Neural cell (in vitro differentiated cells): Measurements from ENCODE around the gene BNC2. TPM values are rescaled to one million over a fixed set of nuclear protein-coding genes. Genes with fewer than 3 reads are reported as not detected.

Experiments used
- H2AFZ ChIP-seq: fragments of 200-600, 300-800 bp; sonication (generic), shearing (Covaris generic); 2 replicates; pipeline ENCODE4 v1.6.0; 2014; ENCODE audit warnings: low read depth, mild to moderate bottlenecking, antibody characterized with exemption, low read length, moderate library complexity
- H3F3A ChIP-seq: fragments of 200-600 bp; shearing (Covaris generic); 2 replicates; pipeline ENCODE4 v1.6.1; 2016; ENCODE audit warnings: mild to moderate bottlenecking, moderate library complexity, mixed read lengths, antibody characterized with exemption, low read length; ENCODE audit not compliant: insufficient read depth, poor library complexity, severe bottlenecking
- H3K27ac ChIP-seq: fragments of 200-600, 300-800 bp; sonication (generic), shearing (Covaris generic); 2 replicates; pipeline ENCODE4 v1.5.1; 2014; ENCODE audit warnings: mild to moderate bottlenecking, low read length, moderate library complexity
- H3K27me3 ChIP-seq: fragments of 300-800, 200-600 bp; sonication (generic), shearing (Covaris generic); 2 replicates; pipeline ENCODE4 v1.6.0; 2014; ENCODE audit warnings: mild to moderate bottlenecking, low read depth, low read length, moderate library complexity; ENCODE audit not compliant: insufficient read depth
- H3K36me3 ChIP-seq: fragments of 300-800, 200-600 bp; sonication (generic), shearing (Covaris generic); 2 replicates; pipeline ENCODE4 v1.5.1; 2014; ENCODE audit warnings: mild to moderate bottlenecking, antibody characterized with exemption, low read length, moderate library complexity; ENCODE audit not compliant: insufficient read depth
- H3K4me2 ChIP-seq: fragments of 300-800, 200-600 bp; sonication (generic), shearing (Covaris generic); 2 replicates; pipeline ENCODE4 v1.6.0; 2014; ENCODE audit warnings: mild to moderate bottlenecking, low read length
- H3K4me3 ChIP-seq: fragments of 300-800, 200-600 bp; sonication (generic), shearing (Covaris generic); 2 replicates; pipeline ENCODE4 v1.5.1; 2014; ENCODE audit warnings: mild to moderate bottlenecking, low read length, moderate library complexity
- H3K79me2 ChIP-seq: fragments of 200-600 bp; shearing (Covaris generic); replicated peaks from 2 replicates; pipeline ENCODE4 v1.6.0; 2014; ENCODE audit warnings: mild to moderate bottlenecking, low read length, moderate library complexity; ENCODE audit not compliant: insufficient read depth
- H3K9ac ChIP-seq: fragments of 300-800, 200-600 bp; sonication (generic), shearing (Covaris generic); 2 replicates; pipeline ENCODE4 v1.6.1; 2016; ENCODE audit warnings: mild to moderate bottlenecking, low read length, mixed read lengths
- H3K9me2 ChIP-seq: fragments of 200-600 bp; shearing (Covaris generic); 2 replicates; pipeline ENCODE4 v1.6.1; 2016; ENCODE audit warnings: mild to moderate bottlenecking, low read length, mixed read lengths; ENCODE audit not compliant: insufficient read depth
- H3K9me3 ChIP-seq: fragments of 200-600, 300-800 bp; sonication (generic), shearing (Covaris generic); 2 replicates; pipeline ENCODE4 v1.6.1; 2016; ENCODE audit warnings: mild to moderate bottlenecking, mixed run types, low read length, moderate library complexity, mixed read lengths
- H4K20me1 ChIP-seq: fragments of 200-600 bp; shearing (Covaris generic); 2 replicates; pipeline ENCODE4 v1.6.1; 2016; ENCODE audit warnings: mild to moderate bottlenecking, mixed run types; ENCODE audit not compliant: insufficient read depth
- CTCF ChIP-seq: fragments of 450-650 bp; IDR thresholded peaks from 2 replicates; pipeline ENCODE4 v1.5.1; 2014; ENCODE audit warnings: antibody characterized with exemption, mild to moderate bottlenecking, moderate library complexity; ENCODE audit not compliant: poor library complexity, severe bottlenecking
- EP300 ChIP-seq: fragments of 450-650 bp; conservative IDR thresholded peaks from 2 replicates; pipeline ENCODE4 v1.6.1; 2014; ENCODE audit warnings: antibody characterized with exemption, mild to moderate bottlenecking, moderate library complexity; ENCODE audit not compliant: poor library complexity, severe bottlenecking
- EZH2 ChIP-seq: fragments of 200-600, 300-800 bp; shearing (Covaris generic), sonication (generic); IDR thresholded peaks from 2 replicates; pipeline ENCODE4 v1.6.1; 2014; ENCODE audit warnings: antibody characterized with exemption, low read length, borderline replicate concordance, mild to moderate bottlenecking; ENCODE audit not compliant: insufficient read depth, poor library complexity, severe bottlenecking
- MXI1 ChIP-seq: fragments of 450-650 bp; conservative IDR thresholded peaks from 2 replicates; pipeline ENCODE4 v1.6.1; 2014; ENCODE audit warnings: antibody characterized with exemption, mild to moderate bottlenecking; ENCODE audit not compliant: poor library complexity, severe bottlenecking
- POLR2AphosphoS5 ChIP-seq: IDR thresholded peaks from 2 replicates; pipeline ENCODE4 v1.6.1; 2012
- RAD21 ChIP-seq: fragments of 450-650 bp; conservative IDR thresholded peaks from 2 replicates; pipeline ENCODE4 v1.6.1; 2014; ENCODE audit warnings: antibody characterized with exemption, mild to moderate bottlenecking, moderate library complexity
- REST ChIP-seq: IDR thresholded peaks from 2 replicates; pipeline ENCODE4 v1.6.1; 2012; ENCODE audit warnings: borderline replicate concordance
- SMC3 ChIP-seq: fragments of 450-650 bp; conservative IDR thresholded peaks from 2 replicates; pipeline ENCODE4 v1.6.1; 2014; ENCODE audit warnings: antibody characterized with exemption, mild to moderate bottlenecking, moderate library complexity; ENCODE audit not compliant: poor library complexity
- TAF1 ChIP-seq: IDR thresholded peaks from 2 replicates; pipeline ENCODE4 v1.6.1; 2012; ENCODE audit warnings: low read depth
- polyA plus RNA-seq: library from polyadenylated mRNA; depleted of rRNA; stranded (reverse); fragments of >200 nt; gene quantifications from 2 replicates; pipeline ENCODE4 v1.2.3, GENCODE V29; 2014

BNC2 gene
- polyA plus RNA-seq, 1 donor from 2014 or later: 1.3 TPM

- Histone ChIP-seq H3K9me3 (no peaks in the 10 kb centered on the region), H3K36me3 (no peaks in the 10 kb centered on the region), H3K9ac (no peak overlapping the region), H4K20me1 (no peaks in the 10 kb centered on the region), H2AFZ (no peak overlapping the region), H3K79me2 (no peaks in the 10 kb centered on the region), H3K27ac (no peak overlapping the region), H3K4me2 (no peak overlapping the region), H3K27me3 (peaks cover 7% of the 10 kb centered on the region), H3K9me2 (no peaks in the 10 kb centered on the region), H3F3A (no peaks in the 10 kb centered on the region), H3K4me3 (no peak overlapping the region)
- no peak for TF ChIP-seq EP300
- no peak for TF ChIP-seq REST
- TF ChIP-seq RAD21: no peak
- no peak for TF ChIP-seq EZH2
- no peak for TF ChIP-seq SMC3
Observed at GRCh38 chr9:16704116-16705110, 166.1 kb downstream of the BNC2 start.

- H2AFZ ChIP-seq: no peak overlapping the region
- no peak overlapping the region for H3K4me3 ChIP-seq
- H4K20me1 ChIP-seq: no peaks in the 10 kb centered on the region
- no peaks in the 10 kb centered on the region for H3K9me2 ChIP-seq
- no peaks in the 10 kb centered on the region for H3F3A ChIP-seq
- no peaks in the 10 kb centered on the region for H3K9me3 ChIP-seq
- peaks cover 7% of the 10 kb centered on the region for H3K27me3 ChIP-seq
- TF ChIP-seq TAF1: no peak
- TF ChIP-seq REST: no peak
- no peak for TF ChIP-seq CTCF
- TF ChIP-seq EP300: no peak
- no peak for TF ChIP-seq RAD21
- TF ChIP-seq SMC3: no peak
- TF ChIP-seq POLR2AphosphoS5: no peak
- no peak for TF ChIP-seq EZH2
- TF ChIP-seq MXI1: no peak
- no peak overlapping the region for H3K9ac ChIP-seq
- H3K27ac ChIP-seq: no peak overlapping the region
- no peaks in the 10 kb centered on the region for H3K36me3 ChIP-seq
- H3K4me2 ChIP-seq: no peak overlapping the region
- no peaks in the 10 kb centered on the region for H3K79me2 ChIP-seq
Observed at GRCh38 chr9:16701347-16701746, 169.1 kb downstream of the BNC2 start.
